DND-41 (cell line): ENCODE measurements around the gene CTF1.

Experiments
- ATAC-seq: fragments of 200-7000 bp; cut with Tn5 transposase; 3 replicates; pipeline ENCODE4 v1.9.1; 2021; ENCODE audit warnings: low read depth; ENCODE audit not compliant: insufficient read depth
- DNase-seq: peaks from one replicate; pipeline ENCODE4 v3.0.0-alpha.2; 2020
- H2AFZ ChIP-seq: 2 replicates; pipeline ENCODE4 v1.6.0; 2012; ENCODE audit warnings: low read depth, low read length
- H3K27ac ChIP-seq: 2 replicates; pipeline ENCODE4 v1.5.1; 2012; ENCODE audit warnings: low read length, inconsistent platforms
- H3K27me3 ChIP-seq: fragments of 200-600 bp; sonication (generic); 2 replicates; pipeline ENCODE4 v1.6.0; 2012; ENCODE audit warnings: low read length, mild to moderate bottlenecking, inconsistent platforms; ENCODE audit not compliant: insufficient read depth, poor library complexity
- H3K36me3 ChIP-seq: 2 replicates; pipeline ENCODE4 v1.5.1; 2012; ENCODE audit warnings: low read length, inconsistent platforms; ENCODE audit not compliant: insufficient read depth
- H3K4me1 ChIP-seq: 2 replicates; pipeline ENCODE4 v1.5.1; 2012; ENCODE audit warnings: mild to moderate bottlenecking, low read length; ENCODE audit not compliant: insufficient read depth
- H3K4me2 ChIP-seq: 2 replicates; pipeline ENCODE4 v1.6.0; 2012; ENCODE audit warnings: mild to moderate bottlenecking, moderate library complexity, low read length, inconsistent platforms; ENCODE audit not compliant: insufficient read depth
- H3K4me3 ChIP-seq, 2 experiments: fragments of 200-600 bp in 1 of 2; shearing (Covaris generic) in 1 of 2; 2 replicates each; pipeline ENCODE4 v1.5.1; 2012 to 2016; ENCODE audit warnings: inconsistent platforms in 2 of 2, low read length in 2 of 2, mild to moderate bottlenecking in 2 of 2, low read depth in 1 of 2, moderate library complexity in 1 of 2
- H3K79me2 ChIP-seq: 2 replicates; pipeline ENCODE4 v1.6.0; 2012; ENCODE audit warnings: low read length, inconsistent platforms; ENCODE audit not compliant: insufficient read depth
- H3K9ac ChIP-seq: 2 replicates; pipeline ENCODE4 v1.6.0; 2012; ENCODE audit warnings: low read depth, mild to moderate bottlenecking, inconsistent platforms, low read length, moderate library complexity
- H3K9me3 ChIP-seq: 2 replicates; pipeline ENCODE4 v1.5.1; 2012; ENCODE audit warnings: low read length, moderate library complexity, mild to moderate bottlenecking, inconsistent platforms; ENCODE audit not compliant: insufficient read depth, severe bottlenecking
- H4K20me1 ChIP-seq: 2 replicates; pipeline ENCODE4 v1.6.0; 2012; ENCODE audit warnings: low read length; ENCODE audit not compliant: insufficient read depth
- CTCF ChIP-seq: IDR thresholded peaks from 2 replicates; pipeline ENCODE4 v1.5.1; 2012; ENCODE audit warnings: borderline replicate concordance, low read length, moderate library complexity, mild to moderate bottlenecking; ENCODE audit not compliant: poor library complexity, severe bottlenecking; ENCODE audit errors: extremely low read depth
- EZH2 ChIP-seq: IDR thresholded peaks from 3 replicates; pipeline ENCODE4 v1.6.1; 2012; ENCODE audit warnings: borderline replicate concordance, low read depth, mild to moderate bottlenecking, moderate library complexity, low read length, inconsistent platforms; ENCODE audit not compliant: severe bottlenecking

The CTF1 gene

DNA sequence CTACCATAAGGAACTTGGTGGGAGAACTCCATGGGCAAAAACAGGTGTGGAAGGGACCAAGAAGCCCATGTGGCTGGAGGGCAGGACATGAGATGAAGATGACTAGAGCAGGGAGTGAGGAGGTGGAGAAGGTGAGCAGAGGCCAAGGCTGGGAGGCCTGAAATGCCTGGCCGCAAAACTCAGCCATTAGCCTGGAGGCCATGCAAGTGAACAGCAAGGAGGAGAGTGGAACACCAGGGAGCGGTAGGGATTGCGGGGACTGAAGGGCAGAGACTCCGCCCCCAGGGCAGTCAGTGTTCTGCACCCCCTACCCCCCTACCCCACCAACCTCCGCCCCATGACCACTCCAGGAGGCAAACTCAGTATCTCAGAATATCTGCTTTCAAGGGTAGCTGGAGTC, 19.5 kb upstream of the CTF1 start:
- Histone ChIP-seq H3K27ac (peak overlapping the region; percentile 93), H3K4me3 (peak overlapping the region; percentile 48 to 83; a peak in 3 of 4 replicates), H3K4me2 (peak overlapping the region; percentile 76)

GRCh38 chr16:30882429-30883310, 13.7 kb upstream of the CTF1 start:
- peaks cover 20% of the 10 kb centered on the region for H3K79me2 ChIP-seq
- no peak overlapping the region for H3K4me3 ChIP-seq
- TF ChIP-seq CTCF (no peak), EZH2 (no peak)
- H3K9me3 ChIP-seq: no peaks in the 10 kb centered on the region
- peaks cover 4% of the 10 kb centered on the region; the same call in 1 of the 2 replicates for H4K20me1 ChIP-seq
- no peaks in the 10 kb centered on the region for H3K27me3 ChIP-seq
- no peak overlapping the region for H2AFZ ChIP-seq
- H3K4me2 ChIP-seq: no peak overlapping the region
- DNase-seq (no peak), ATAC-seq (0 out of 3 replicates have a peak, but pooled peaks have one; percentile 27)
- no peak overlapping the region for H3K9ac ChIP-seq
- H3K27ac ChIP-seq: peak overlapping the region; percentile 36
- peaks cover 1% of the 10 kb centered on the region for H3K4me1 ChIP-seq
- H3K36me3 ChIP-seq: peaks cover 56% of the 10 kb centered on the region

More for the DNA sequence above, 19.5 kb upstream of the CTF1 start:
- ATAC-seq (no peak), DNase-seq (no peak)
- H4K20me1 ChIP-seq: no peaks in the 10 kb centered on the region
- peak overlapping the region; percentile 83 for H3K9ac ChIP-seq
- no peaks in the 10 kb centered on the region for H3K9me3 ChIP-seq
- H2AFZ ChIP-seq: peak overlapping the region; percentile 96
- H3K27me3 ChIP-seq: no peaks in the 10 kb centered on the region
- peaks cover 14% of the 10 kb centered on the region; the same call in 1 of the 2 replicates for H3K36me3 ChIP-seq
- peaks cover 49% of the 10 kb centered on the region for H3K79me2 ChIP-seq
- peaks cover 26% of the 10 kb centered on the region for H3K4me1 ChIP-seq
- TF ChIP-seq CTCF (no peak), EZH2 (no peak)

GRCh38 chr16:30884760-30885159, 11.7 kb upstream of the CTF1 start:
- H3K4me2 ChIP-seq: no peak overlapping the region
- no peaks in the 10 kb centered on the region for H3K27me3 ChIP-seq

More at GRCh38 chr16:30884760-30885159, 11.7 kb upstream of the CTF1 start:
- TF ChIP-seq EZH2 (no peak), CTCF (no peak)
- Histone ChIP-seq H3K36me3 (peaks cover 64% of the 10 kb centered on the region), H3K9ac (no peak overlapping the region), H3K4me1 (no peaks in the 10 kb centered on the region), H3K79me2 (peaks cover 8% of the 10 kb centered on the region; the same call in 1 of the 2 replicates), H3K27ac (no peak overlapping the region), H2AFZ (no peak overlapping the region), H3K4me3 (no peak overlapping the region), H4K20me1 (peaks cover 4% of the 10 kb centered on the region; the same call in 1 of the 2 replicates), H3K9me3 (no peaks in the 10 kb centered on the region)
- ATAC-seq: no peak
- no peak for DNase-seq
